CD8-positive, alpha-beta memory T cell (primary cell): ENCODE results near the gene SCARF2. TPM values are rescaled to one million over a fixed set of nuclear protein-coding genes. Genes with fewer than 3 reads are reported as not detected.

Experiments
- CTCF ChIA-PET: fragments of 350-600 bp; sonication (Branson Sonifier 250); formaldehyde crosslinking; loops from one replicate; lab custom pipeline; 2021; ENCODE audit warnings: antibody characterized with exemption; lab: Charles Lee
- POLR2A ChIA-PET: fragments of 350-600 bp; sonication (Branson Sonifier 250); formaldehyde crosslinking; loops from one replicate; lab custom pipeline; 2021; ENCODE audit warnings: antibody characterized with exemption; lab: Charles Lee
- DNase-seq, 5 donors: peaks; one replicate each; pipeline versions ENCODE4 v3.0.0 to v3.0.0-alpha.2; 2020 to 2022; ENCODE audit warnings: mixed read lengths in 1 of 5
- H3K27ac ChIP-seq: one replicate; pipeline ENCODE4 v1.7.0; 2013; ENCODE audit warnings: low read depth, mild to moderate bottlenecking, low read length, moderate library complexity
- H3K27me3 ChIP-seq: 2 replicates; pipeline ENCODE4 v1.7.0; 2013; ENCODE audit warnings: low read length, mild to moderate bottlenecking; ENCODE audit not compliant: insufficient read depth, poor library complexity, severe bottlenecking
- H3K36me3 ChIP-seq: 2 replicates; pipeline ENCODE4 v1.7.0; 2013; ENCODE audit warnings: mild to moderate bottlenecking, low read length, moderate library complexity; ENCODE audit not compliant: insufficient read depth
- H3K4me1 ChIP-seq: 2 replicates; pipeline ENCODE4 v1.7.0; 2013; ENCODE audit warnings: mild to moderate bottlenecking, low read length, moderate library complexity; ENCODE audit not compliant: insufficient read depth
- H3K4me3 ChIP-seq: 2 replicates; pipeline ENCODE4 v1.7.0; 2013; ENCODE audit warnings: mild to moderate bottlenecking, low read length
- H3K9me3 ChIP-seq: 2 replicates; pipeline ENCODE4 v1.7.0; 2013; ENCODE audit warnings: mild to moderate bottlenecking, low read length
- H3K27ac Mint-ChIP-seq, 8 donors: one replicate each; pipeline ENCODE4 v1.8.0; 2020 to 2021; ENCODE audit warnings: mixed read lengths in 8 of 8, mild to moderate bottlenecking in 6 of 8, inconsistent platforms in 3 of 8, moderate library complexity in 3 of 8
- H3K27me3 Mint-ChIP-seq, 2 donors: one replicate each; pipeline ENCODE4 v1.8.0; 2020 to 2021; ENCODE audit warnings: mixed read lengths in 2 of 2, mild to moderate bottlenecking in 1 of 2, moderate library complexity in 1 of 2
- H3K36me3 Mint-ChIP-seq, 3 donors: one replicate each; pipeline ENCODE4 v1.8.0; 2020 to 2021; ENCODE audit warnings: mixed read lengths in 3 of 3, inconsistent platforms in 1 of 3, mild to moderate bottlenecking in 1 of 3
- H3K4me1 Mint-ChIP-seq, 3 donors: one replicate each; pipeline ENCODE4 v1.8.0; 2020 to 2021; ENCODE audit warnings: mixed read lengths in 3 of 3, inconsistent platforms in 1 of 3, mild to moderate bottlenecking in 1 of 3
- H3K4me3 Mint-ChIP-seq, 7 donors: one replicate each; pipeline ENCODE4 v1.8.0; 2020 to 2021; ENCODE audit warnings: mixed read lengths in 7 of 7, mild to moderate bottlenecking in 6 of 7, moderate library complexity in 4 of 7, inconsistent platforms in 2 of 7
- H3K9me3 Mint-ChIP-seq, 5 donors: one replicate each; pipeline ENCODE4 v1.8.0; 2020 to 2022; ENCODE audit warnings: mixed read lengths in 5 of 5, mild to moderate bottlenecking in 3 of 5, moderate library complexity in 2 of 5, inconsistent platforms in 1 of 5
- polyA plus RNA-seq: library from polyadenylated mRNA; unstranded; fragments of 300-500 nt; fragmentation: Illumina TruSeq; gene quantifications from one replicate; pipeline ENCODE4 v1.2.3, GENCODE V29; 2021
- total RNA-seq, 2 experiments: library from RNA; stranded (reverse); gene quantifications; one replicate each; pipeline ENCODE4 v1.2.3, GENCODE V29; 2021

Gene SCARF2
- total and polyA plus RNA-seq, 3 experiments from 2014 or later = 0.31 to 1.5 (median 0.50) TPM

DNA sequence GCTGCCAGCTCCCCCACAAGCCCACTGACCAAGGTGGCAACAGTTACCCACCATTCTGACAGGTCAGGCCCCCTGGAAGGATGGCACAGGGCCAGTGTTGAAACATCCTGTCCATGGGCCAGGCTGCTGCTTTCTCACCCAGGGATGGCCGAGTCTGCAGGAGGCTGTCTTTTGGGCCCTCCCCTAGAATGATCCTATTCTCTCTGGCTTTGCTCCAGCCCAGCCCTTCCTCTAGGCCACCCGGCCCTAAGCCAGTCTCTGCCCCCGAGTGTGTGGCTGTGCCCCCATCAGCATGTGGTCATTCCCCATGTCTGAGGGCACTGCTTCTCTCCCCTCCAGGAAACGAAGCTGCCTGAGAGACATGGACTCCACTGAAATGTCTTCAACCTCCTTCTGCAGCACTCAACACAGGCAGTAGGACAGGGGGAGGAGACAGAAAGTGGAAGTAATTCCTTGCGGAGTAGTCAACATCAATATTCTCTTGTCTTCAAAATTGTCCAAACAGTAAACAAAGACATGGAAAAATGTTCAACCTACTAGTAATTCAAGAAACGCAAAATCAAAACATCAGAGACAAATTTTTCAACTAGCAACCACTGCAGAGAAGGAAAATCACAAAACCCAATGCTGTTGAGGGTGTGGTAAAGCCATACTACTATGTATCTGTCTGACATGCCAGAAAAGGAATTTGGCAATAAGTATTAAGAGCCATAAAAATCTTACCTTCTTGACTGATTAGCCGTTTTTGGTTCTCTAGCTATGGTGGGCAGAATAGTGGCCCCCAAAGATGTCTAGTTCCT, 5.1 kb upstream of the SCARF2 start:
- ChIA-PET CTCF (interaction anchor here (1.0 to 1.3 kb wide), 2 partner anchors 10 to 24 kb away, joined by 3 to 5 read pairs; no protein-coding TSS in a partner anchor), POLR2A (no interaction called here)
- H3K27me3 Mint-ChIP-seq = peaks cover 5 to 6% of the 10 kb centered on the region in 2 donors
- no peak overlapping the region for H3K27ac ChIP-seq
- peak overlapping the region in 2 of 8 donors; percentile 33 to 41 for H3K27ac Mint-ChIP-seq
- peaks cover 5% of the 10 kb centered on the region for H3K4me1 ChIP-seq
- no peak for DNase-seq
- H3K36me3 Mint-ChIP-seq = peaks cover 9 to 47% (median 14%) of the 10 kb centered on the region in 3 donors
- no peaks in the 10 kb centered on the region for H3K9me3 ChIP-seq
- H3K4me1 Mint-ChIP-seq = peaks cover 5 to 7% (median 6%) of the 10 kb centered on the region in 3 donors
- peaks cover 7% of the 10 kb centered on the region for H3K36me3 ChIP-seq
- peaks cover 6% of the 10 kb centered on the region for H3K27me3 ChIP-seq
- no peak overlapping the region for H3K4me3 ChIP-seq
- no peaks in the 10 kb centered on the region for H3K9me3 Mint-ChIP-seq
- no peak overlapping the region for H3K4me3 Mint-ChIP-seq

GRCh38 chr22:20441631-20442484, 4.2 kb upstream of the SCARF2 start:
- Mint-ChIP-seq H3K36me3 (peaks cover 9 to 43% (median 12%) of the 10 kb centered on the region in 3 donors), H3K27me3 (peaks cover 9 to 11% of the 10 kb centered on the region in 2 donors), H3K4me3 (no peak overlapping the region), H3K9me3 (no peaks in the 10 kb centered on the region), H3K27ac (no peak overlapping the region), H3K4me1 (peaks cover 9 to 12% (median 11%) of the 10 kb centered on the region in 3 donors)
- no peaks in the 10 kb centered on the region for H3K9me3 ChIP-seq
- H3K27me3 ChIP-seq = peaks cover 12% of the 10 kb centered on the region
- DNase-seq = peak in 1 of 5 donors; percentile 26
- peaks cover 10% of the 10 kb centered on the region for H3K4me1 ChIP-seq
- POLR2A ChIA-PET = no interaction called here
- peaks cover 7% of the 10 kb centered on the region for H3K36me3 ChIP-seq
- H3K27ac ChIP-seq = no peak overlapping the region
- no peak overlapping the region for H3K4me3 ChIP-seq
- CTCF ChIA-PET = interaction anchor here (0.9 to 1.3 kb wide), 4 partner anchors 9 to 23 kb away, joined by 3 to 5 read pairs (median 3); no protein-coding TSS in a partner anchor

- DNase-seq = peak in 1 of 5 donors; percentile 35
- no peak overlapping the region for H3K27ac ChIP-seq
- no peak overlapping the region for H3K4me3 ChIP-seq
- peaks cover 7% of the 10 kb centered on the region for H3K36me3 ChIP-seq
- no peak overlapping the region for H3K4me3 Mint-ChIP-seq
- POLR2A ChIA-PET = no interaction called here
- H3K36me3 Mint-ChIP-seq = peaks cover 6 to 34% (median 6%) of the 10 kb centered on the region in 3 donors
- H3K4me1 Mint-ChIP-seq = peaks cover 11 to 16% (median 13%) of the 10 kb centered on the region in 3 donors
- H3K4me1 ChIP-seq = peaks cover 13% of the 10 kb centered on the region
- H3K27me3 Mint-ChIP-seq = peaks cover 14 to 15% of the 10 kb centered on the region in 2 donors
- CTCF ChIA-PET = interaction anchor here (0.9 to 1.3 kb wide), 3 partner anchors 8 to 15 kb away, joined by 3 read pairs; no protein-coding TSS in a partner anchor
- H3K27ac Mint-ChIP-seq = peak overlapping the region in 2 of 8 donors; percentile 27 to 72
- H3K9me3 Mint-ChIP-seq = no peaks in the 10 kb centered on the region
- H3K27me3 ChIP-seq = peaks cover 19% of the 10 kb centered on the region
- no peaks in the 10 kb centered on the region for H3K9me3 ChIP-seq
These were observed 3.3 kb upstream of the SCARF2 start for GRCh38 chr22:20440637-20441591.

GRCh38 chr22:20439928-20440575, 2.4 kb upstream of the SCARF2 start:
- Mint-ChIP-seq H3K36me3 (peaks cover 6 to 27% (median 6%) of the 10 kb centered on the region in 3 donors), H3K4me3 (no peak overlapping the region), H3K4me1 (peaks cover 11 to 20% (median 13%) of the 10 kb centered on the region in 3 donors), H3K27me3 (peaks cover 22 to 24% of the 10 kb centered on the region in 2 donors), H3K27ac (no peak overlapping the region), H3K9me3 (no peaks in the 10 kb centered on the region)
- POLR2A ChIA-PET = no interaction called here
- H3K9me3 ChIP-seq = no peaks in the 10 kb centered on the region
- H3K4me3 ChIP-seq = no peak overlapping the region
- peak in 1 of 5 donors; percentile 18 for DNase-seq
- CTCF ChIA-PET = no interaction called here
- no peak overlapping the region for H3K27ac ChIP-seq
- peaks cover 7% of the 10 kb centered on the region for H3K36me3 ChIP-seq
- peaks cover 28% of the 10 kb centered on the region for H3K27me3 ChIP-seq
- H3K4me1 ChIP-seq = peaks cover 13% of the 10 kb centered on the region

GRCh38 chr22:20439556-20439927, 1.9 kb upstream of the SCARF2 start:
- H3K27me3 ChIP-seq = peaks cover 33% of the 10 kb centered on the region
- ChIA-PET POLR2A (no interaction called here), CTCF (no interaction called here)
- H3K4me1 ChIP-seq = peaks cover 13% of the 10 kb centered on the region
- H3K4me3 ChIP-seq = no peak overlapping the region
- no peak overlapping the region for H3K27ac Mint-ChIP-seq
- H3K9me3 ChIP-seq = no peaks in the 10 kb centered on the region
- no peak for DNase-seq
- no peaks in the 10 kb centered on the region for H3K9me3 Mint-ChIP-seq
- peaks cover 27 to 29% of the 10 kb centered on the region in 2 donors for H3K27me3 Mint-ChIP-seq
- H3K36me3 Mint-ChIP-seq = peaks cover 6 to 22% (median 6%) of the 10 kb centered on the region in 3 donors
- no peak overlapping the region for H3K27ac ChIP-seq
- peaks cover 4% of the 10 kb centered on the region for H3K36me3 ChIP-seq
- H3K4me3 Mint-ChIP-seq = peak overlapping the region in 1 of 7 donors; percentile 65
- peaks cover 11 to 20% (median 13%) of the 10 kb centered on the region in 3 donors for H3K4me1 Mint-ChIP-seq

GRCh38 chr22:20438678-20439492, 1.3 kb upstream of the SCARF2 start:
- Mint-ChIP-seq H3K4me1 (peaks cover 11 to 20% (median 13%) of the 10 kb centered on the region in 3 donors), H3K36me3 (peaks cover 2 to 16% (median 3%) of the 10 kb centered on the region in 3 donors), H3K9me3 (no peaks in the 10 kb centered on the region), H3K27ac (peak overlapping the region in 3 of 8 donors; percentile 5 to 68 (median 22)), H3K4me3 (peak overlapping the region; percentile 33 to 75 (median 45)), H3K27me3 (peaks cover 32 to 33% of the 10 kb centered on the region in 2 donors)
- ChIA-PET POLR2A (no interaction called here), CTCF (no interaction called here)
- H3K27me3 ChIP-seq = peaks cover 35% of the 10 kb centered on the region
- H3K4me1 ChIP-seq = peaks cover 13% of the 10 kb centered on the region
- no peak overlapping the region for H3K27ac ChIP-seq
- H3K4me3 ChIP-seq = no peak overlapping the region
- peak in 1 of 5 donors; percentile 33 for DNase-seq
- H3K36me3 ChIP-seq = no peaks in the 10 kb centered on the region
- H3K9me3 ChIP-seq = no peaks in the 10 kb centered on the region
